Mesothelial cell of epicardium (in vitro differentiated cells): ENCODE results near the gene DMRTB1. TPM values are rescaled to one million over a fixed set of nuclear protein-coding genes. Genes with fewer than 3 reads are reported as not detected.
"Not testable (repeated sequence)": the region's sequence is repeated elsewhere in the genome, so short reads cannot be mapped to it uniquely, and the experiment has no call there.

Experiments used
- DNase-seq, 2 experiments: peaks; one replicate each; pipeline ENCODE4 v3.0.0; 2021; ENCODE audit warnings: low spot score in 2 of 2; ENCODE audit not compliant: unreplicated experiment in 2 of 2
- H3K27ac Mint-ChIP-seq: 2 replicates; pipeline ENCODE4 v1.8.0; 2021; ENCODE audit warnings: mixed read lengths
- H3K27me3 Mint-ChIP-seq: 2 replicates; pipeline ENCODE4 v1.8.0; 2021; ENCODE audit warnings: low read depth, mixed read lengths
- H3K36me3 Mint-ChIP-seq: 2 replicates; pipeline ENCODE4 v1.8.0; 2021; ENCODE audit warnings: mixed read lengths
- H3K4me1 Mint-ChIP-seq: 2 replicates; pipeline ENCODE4 v1.8.0; 2021; ENCODE audit warnings: mixed read lengths
- H3K4me3 Mint-ChIP-seq: 2 replicates; pipeline ENCODE4 v1.8.0; 2021; ENCODE audit warnings: mild to moderate bottlenecking, moderate library complexity, mixed read lengths
- H3K9me3 Mint-ChIP-seq: 2 replicates; pipeline ENCODE4 v1.8.0; 2021; ENCODE audit warnings: mixed read lengths
- total RNA-seq: library from RNA; stranded (reverse); gene quantifications from 3 replicates; pipeline ENCODE4 v1.2.1, GENCODE V29; 2021
- TF ChIP-seq, protein P1 (sequence below): fragments of 200-600 bp; sonication (generic); IDR thresholded peaks from one replicate; pipeline ENCODE4 v1.5.0; 2021; ENCODE audit warnings: antibody characterized with exemption; ENCODE audit not compliant: unreplicated experiment

DMRTB1 gene
- total RNA-seq, 1 donor from 2014 or later = not detected

DNA sequence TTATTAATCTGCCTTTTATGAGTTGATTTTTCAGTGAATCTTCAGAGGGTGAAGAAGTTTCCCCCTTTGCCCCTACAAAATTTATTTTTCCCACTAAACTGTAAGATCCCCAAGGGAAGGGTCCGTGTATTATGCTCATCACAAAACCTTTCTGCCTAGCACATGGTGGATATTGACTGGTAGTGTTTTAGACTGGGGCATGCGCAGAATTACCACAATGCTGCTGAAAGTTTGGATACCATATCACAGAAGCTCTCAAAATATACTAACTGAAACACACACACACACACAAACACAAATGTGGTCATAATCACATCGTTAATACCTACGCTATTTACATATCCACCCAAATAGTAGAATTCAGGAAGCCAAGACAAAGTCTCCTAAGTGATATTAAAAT is 28.0 kb upstream of the DMRTB1 start:
- no peak overlapping the region for H3K4me3 Mint-ChIP-seq
- TF ChIP-seq, protein P1, sequence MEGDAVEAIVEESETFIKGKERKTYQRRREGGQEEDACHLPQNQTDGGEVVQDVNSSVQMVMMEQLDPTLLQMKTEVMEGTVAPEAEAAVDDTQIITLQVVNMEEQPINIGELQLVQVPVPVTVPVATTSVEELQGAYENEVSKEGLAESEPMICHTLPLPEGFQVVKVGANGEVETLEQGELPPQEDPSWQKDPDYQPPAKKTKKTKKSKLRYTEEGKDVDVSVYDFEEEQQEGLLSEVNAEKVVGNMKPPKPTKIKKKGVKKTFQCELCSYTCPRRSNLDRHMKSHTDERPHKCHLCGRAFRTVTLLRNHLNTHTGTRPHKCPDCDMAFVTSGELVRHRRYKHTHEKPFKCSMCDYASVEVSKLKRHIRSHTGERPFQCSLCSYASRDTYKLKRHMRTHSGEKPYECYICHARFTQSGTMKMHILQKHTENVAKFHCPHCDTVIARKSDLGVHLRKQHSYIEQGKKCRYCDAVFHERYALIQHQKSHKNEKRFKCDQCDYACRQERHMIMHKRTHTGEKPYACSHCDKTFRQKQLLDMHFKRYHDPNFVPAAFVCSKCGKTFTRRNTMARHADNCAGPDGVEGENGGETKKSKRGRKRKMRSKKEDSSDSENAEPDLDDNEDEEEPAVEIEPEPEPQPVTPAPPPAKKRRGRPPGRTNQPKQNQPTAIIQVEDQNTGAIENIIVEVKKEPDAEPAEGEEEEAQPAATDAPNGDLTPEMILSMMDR = no peak
- no peak for DNase-seq
- H3K27ac Mint-ChIP-seq = no peak overlapping the region
- peaks cover 5% of the 10 kb centered on the region for H3K4me1 Mint-ChIP-seq
- H3K27me3 Mint-ChIP-seq = peaks cover 17% of the 10 kb centered on the region
- peaks cover 9% of the 10 kb centered on the region for H3K9me3 Mint-ChIP-seq
- no peaks in the 10 kb centered on the region for H3K36me3 Mint-ChIP-seq

GRCh38 chr1:53431805-53432565 is 27.2 kb upstream of the DMRTB1 start:
- peaks cover 5% of the 10 kb centered on the region for H3K4me1 Mint-ChIP-seq

GRCh38 chr1:53432611-53433010 is 26.6 kb upstream of the DMRTB1 start:
- H3K4me1 Mint-ChIP-seq = peaks cover 5% of the 10 kb centered on the region
- H3K9me3 Mint-ChIP-seq = peaks cover 9% of the 10 kb centered on the region
- peaks cover 20% of the 10 kb centered on the region for H3K27me3 Mint-ChIP-seq
- no peak overlapping the region for H3K4me3 Mint-ChIP-seq
- no peaks in the 10 kb centered on the region for H3K36me3 Mint-ChIP-seq
- DNase-seq = no peak
- no peak overlapping the region for H3K27ac Mint-ChIP-seq
- TF ChIP-seq, protein P1 = no peak

More at GRCh38 chr1:53431805-53432565, 27.2 kb upstream of the DMRTB1 start:
- Mint-ChIP-seq H3K27ac (no peak overlapping the region), H3K36me3 (no peaks in the 10 kb centered on the region), H3K27me3 (peaks cover 20% of the 10 kb centered on the region), H3K4me3 (no peak overlapping the region), H3K9me3 (peaks cover 9% of the 10 kb centered on the region)
- DNase-seq = no peak
- TF ChIP-seq, protein P1 = no peak

GRCh38 chr1:53434405-53435007 is 24.7 kb upstream of the DMRTB1 start:
- peaks cover 20% of the 10 kb centered on the region for H3K27me3 Mint-ChIP-seq
- DNase-seq, H3K9me3 Mint-ChIP-seq, H3K27ac Mint-ChIP-seq, H3K4me1 Mint-ChIP-seq, H3K4me3 Mint-ChIP-seq, H3K36me3 Mint-ChIP-seq: not testable (repeated sequence)

DNA sequence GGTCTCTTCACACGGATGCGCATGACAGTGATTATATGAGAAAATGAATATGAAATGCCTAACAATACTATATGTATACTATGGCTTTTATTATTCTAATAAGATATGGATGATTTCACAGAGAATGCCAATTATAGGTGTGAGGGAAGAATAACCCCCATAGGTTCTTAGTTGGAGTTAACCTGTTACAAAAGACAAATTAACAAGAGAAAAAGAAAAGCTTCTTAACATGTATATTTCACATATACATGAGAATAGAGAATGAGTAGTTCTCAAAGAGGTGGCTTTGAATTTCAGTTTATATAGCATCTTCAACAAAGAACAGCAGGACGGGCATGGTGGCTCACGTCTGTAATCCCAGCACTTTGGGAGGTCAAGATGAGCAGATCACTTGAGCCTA is 24.0 kb upstream of the DMRTB1 start:
- Mint-ChIP-seq H3K27me3 (peaks cover 20% of the 10 kb centered on the region), H3K27ac (no peak overlapping the region), H3K36me3 (no peaks in the 10 kb centered on the region), H3K9me3 (peaks cover 9% of the 10 kb centered on the region), H3K4me1 (peaks cover 5% of the 10 kb centered on the region), H3K4me3 (no peak overlapping the region)
- TF ChIP-seq, protein P1 = no peak
- DNase-seq = no peak
